Measurements from ENCODE around the gene FAM107A.

The FAM107A gene

GRCh38 chr3:58591517-58592510 is 14.6 kb upstream of the FAM107A start:
- DNase-seq (ENCODE audit: low read depth in 2 of 2) = no peak

GRCh38 chr3:58588030-58588614 is 10.9 kb upstream of the FAM107A start:
- no peak for DNase-seq (ENCODE audit: low read depth in 2 of 2)

- DNase-seq (ENCODE audit: low read depth in 2 of 2) = no peak
These were observed 9.6 kb upstream of the FAM107A start for GRCh38 chr3:58586776-58587192.

GRCh38 chr3:58585994-58586393 is 8.8 kb upstream of the FAM107A start:
- DNase-seq (ENCODE audit: low read depth in 2 of 2) = no peak

- DNase-seq (ENCODE audit: low read depth in 2 of 2) = peak; percentile 7 to 19
These were observed 8.0 kb upstream of the FAM107A start for GRCh38 chr3:58585005-58585786.

GRCh38 chr3:58584690-58585004 is 7.5 kb upstream of the FAM107A start:
- DNase-seq (ENCODE audit: low read depth in 2 of 2) = no peak

GRCh38 chr3:58581328-58582091 is 4.3 kb upstream of the FAM107A start:
- no peak for DNase-seq (ENCODE audit: low read depth in 2 of 2)

- no peak for DNase-seq (ENCODE audit: low read depth in 2 of 2)
These were observed 3.7 kb upstream of the FAM107A start for GRCh38 chr3:58580826-58581327.

GRCh38 chr3:58578873-58579272 is 1.7 kb upstream of the FAM107A start:
- DNase-seq (ENCODE audit: low read depth in 2 of 2) = no peak

- no peak for DNase-seq (ENCODE audit: low read depth in 2 of 2)
These were observed 475 bp downstream of the FAM107A start for GRCh38 chr3:58576716-58577115.

- no peak for DNase-seq (ENCODE audit: low read depth in 2 of 2)
These were observed 1.1 kb downstream of the FAM107A start for GRCh38 chr3:58575971-58576652.

GRCh38 chr3:58574682-58575081 is 2.5 kb downstream of the FAM107A start:
- DNase-seq (ENCODE audit: low read depth in 2 of 2) = no peak

- no peak for DNase-seq (ENCODE audit: low read depth in 2 of 2)
These were observed 3.1 kb downstream of the FAM107A start for GRCh38 chr3:58574106-58574505.

- no peak for DNase-seq (ENCODE audit: low read depth in 2 of 2)
These were observed 3.6 kb downstream of the FAM107A start for GRCh38 chr3:58573640-58574039.

- DNase-seq (ENCODE audit: low read depth in 2 of 2) = no peak
These were observed 4.5 kb downstream of the FAM107A start for GRCh38 chr3:58572634-58573230.

GRCh38 chr3:58572013-58572633 is 5.1 kb downstream of the FAM107A start:
- DNase-seq (ENCODE audit: low read depth in 2 of 2) = no peak

GRCh38 chr3:58570851-58571250 is 6.3 kb downstream of the FAM107A start:
- DNase-seq (ENCODE audit: low read depth in 2 of 2) = no peak

- DNase-seq (ENCODE audit: low read depth in 2 of 2) = no peak
These were observed 7.7 kb downstream of the FAM107A start for GRCh38 chr3:58569287-58570001.

GRCh38 chr3:58568572-58569286 is 8.5 kb downstream of the FAM107A start:
- peak; percentile 23 to 69 for DNase-seq (ENCODE audit: low read depth in 2 of 2)
